Thymus (tissue), 11 donors: ENCODE results near the gene MEIS1. TPM values are rescaled to one million over a fixed set of nuclear protein-coding genes. Genes with fewer than 3 reads are reported as not detected.

Source experiments
- DNase-seq, 9 donors: peaks; one replicate each; pipeline ENCODE4 v3.0.0-alpha.2; 2013; ENCODE audit warnings: low spot score in 9 of 9, low read depth in 6 of 9, missing footprints in 1 of 9
- H3K27ac ChIP-seq, 2 donors: one replicate each; pipeline ENCODE4 v1.5.1; 2013; ENCODE audit warnings: control low read depth in 1 of 2, low read depth in 1 of 2, low read length in 1 of 2, mild to moderate bottlenecking in 1 of 2, moderate library complexity in 1 of 2
- H3K27me3 ChIP-seq, 2 donors: one replicate each; pipeline ENCODE4 v1.5.1; 2013; ENCODE audit warnings: low read length in 1 of 2; ENCODE audit not compliant: control insufficient read depth in 2 of 2, insufficient read depth in 1 of 2
- H3K36me3 ChIP-seq, 2 donors: one replicate each; pipeline ENCODE4 v1.5.1; 2013; ENCODE audit warnings: low read length in 1 of 2, mild to moderate bottlenecking in 1 of 2, moderate library complexity in 1 of 2; ENCODE audit not compliant: control insufficient read depth in 2 of 2, insufficient read depth in 2 of 2
- H3K4me1 ChIP-seq, 2 donors: one replicate each; pipeline ENCODE4 v1.5.1; 2013; ENCODE audit warnings: low read length in 2 of 2; ENCODE audit not compliant: control insufficient read depth in 2 of 2, insufficient read depth in 2 of 2
- H3K4me3 ChIP-seq, 2 donors: one replicate each; pipeline ENCODE4 v1.5.1; 2013; ENCODE audit warnings: low read length in 2 of 2, control low read depth in 1 of 2, mild to moderate bottlenecking in 1 of 2
- H3K9me3 ChIP-seq, 2 donors: one replicate each; pipeline ENCODE4 v1.5.1; 2013; ENCODE audit warnings: low read length in 1 of 2, mild to moderate bottlenecking in 1 of 2; ENCODE audit not compliant: control insufficient read depth in 2 of 2, insufficient read depth in 1 of 2
- WGBS: extraction: QIAGEN DNeasy Blood & Tissue Kit; methylation state at CpG from one replicate; pipeline ENCODE4 v1.1.7; 2013; 5-methylcytosine and 5-hydroxymethylcytosine counted together
- polyA plus RNA-seq: library from polyadenylated mRNA; stranded (reverse); fragments of 200-250 nt; gene quantifications from one replicate; pipeline ENCODE4 v1.2.3, GENCODE V29; 2013
- total RNA-seq: library from RNA; stranded (reverse); fragments of 120-200 nt; gene quantifications from one replicate; pipeline ENCODE4 v1.2.4, GENCODE V29; 2013
- donor health status: healthy.

The MEIS1 gene
- total and polyA plus RNA-seq, 2 donors, result 9.8 to 15.5 TPM

DNA sequence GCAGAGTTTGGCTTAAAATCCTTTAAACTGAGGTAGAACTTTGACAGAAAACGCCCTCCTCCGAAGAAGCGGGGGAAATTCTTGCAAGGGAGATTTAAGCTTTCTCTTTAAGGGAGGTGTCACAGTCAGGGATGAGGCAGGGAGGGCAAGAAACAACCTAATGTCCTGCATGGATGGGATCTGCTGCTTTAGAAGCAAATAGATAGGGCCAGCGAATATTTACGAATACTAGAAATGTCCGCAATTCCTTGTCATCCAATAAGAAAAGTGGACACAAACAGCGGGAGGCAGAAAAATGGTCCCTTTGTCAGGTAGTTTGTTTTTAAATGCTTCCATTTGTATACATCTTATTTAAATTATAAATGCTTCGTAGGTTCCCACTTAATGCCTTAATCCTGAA lies 12.0 kb downstream of the MEIS1 start:
- Histone ChIP-seq H3K9me3 (no peaks in the 10 kb centered on the region), H3K27ac (peak overlapping the region in 1 of 2 donors; percentile 76), H3K36me3 (no peaks in the 10 kb centered on the region), H3K4me1 (no peaks in the 10 kb centered on the region), H3K4me3 (no peak overlapping the region), H3K27me3 (peaks cover 32 to 47% of the 10 kb centered on the region in 2 donors)
- DNase-seq, result no peak
- WGBS, result 83% methylated on average over 8 of the region's 8 CpGs

DNA sequence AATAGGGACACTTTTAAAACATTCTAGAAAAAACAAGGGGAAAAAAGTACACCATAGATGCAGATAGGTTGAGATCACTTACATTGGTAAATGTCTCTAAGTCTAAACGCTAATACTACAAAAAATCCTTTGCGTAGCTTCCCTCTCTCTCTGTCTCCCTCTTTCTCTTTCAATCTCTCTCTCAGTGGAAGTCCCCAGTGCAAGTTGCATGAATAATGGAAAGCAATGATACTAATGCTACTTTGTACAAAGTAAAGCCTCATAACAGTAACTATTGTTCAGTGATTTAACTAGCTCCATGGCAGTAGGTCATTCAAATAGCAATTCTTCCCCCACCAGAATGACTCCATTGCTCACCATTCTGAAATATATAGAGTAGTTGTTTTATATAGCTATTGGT lies 12.8 kb downstream of the MEIS1 start:
- 85% methylated on average over 2 of the region's 2 CpGs for WGBS
- Histone ChIP-seq H3K27ac (no peak overlapping the region), H3K4me3 (no peak overlapping the region), H3K36me3 (no peaks in the 10 kb centered on the region), H3K4me1 (no peaks in the 10 kb centered on the region), H3K27me3 (peaks cover 31 to 42% of the 10 kb centered on the region in 2 donors), H3K9me3 (no peaks in the 10 kb centered on the region)
- no peak for DNase-seq

DNA sequence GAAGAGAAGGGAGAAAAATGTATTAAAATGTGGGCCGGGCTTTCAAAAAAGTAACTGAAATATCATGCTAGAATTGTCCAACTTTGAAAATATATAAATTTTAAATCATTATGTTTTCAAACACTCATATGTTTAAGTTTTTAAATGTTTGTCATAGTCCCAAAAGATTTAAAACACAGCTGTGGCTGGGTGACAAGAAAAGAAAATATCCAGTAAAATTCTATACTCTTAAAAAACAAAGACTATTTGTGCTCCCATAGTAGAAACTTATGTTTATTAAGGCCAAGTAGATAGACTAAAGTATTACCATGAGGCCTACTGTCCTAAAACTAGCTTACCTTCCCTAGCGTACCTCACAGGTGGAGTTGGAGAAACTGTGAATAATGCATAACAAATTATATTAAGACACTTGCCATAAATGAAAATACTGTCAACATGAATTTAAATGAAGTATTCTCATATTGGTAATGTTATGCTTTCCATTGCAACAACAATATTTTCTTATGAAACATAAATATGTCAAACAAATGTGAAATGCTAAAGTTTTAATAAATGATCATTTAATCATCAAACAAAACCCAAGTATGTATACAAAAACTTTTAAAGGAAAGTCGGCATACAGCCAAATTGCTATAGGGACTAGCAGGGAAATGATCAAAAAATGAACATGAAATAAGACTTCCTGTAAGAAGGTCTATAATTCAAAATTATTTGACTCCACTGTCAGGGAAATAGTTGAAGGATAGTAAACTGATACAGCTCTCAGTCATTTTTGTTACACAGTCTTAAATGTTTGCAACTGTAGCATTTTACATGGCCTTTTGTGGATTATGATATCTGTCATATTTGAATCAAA lies 13.4 kb downstream of the MEIS1 start:
- H3K9me3 ChIP-seq, result no peaks in the 10 kb centered on the region

DNA sequence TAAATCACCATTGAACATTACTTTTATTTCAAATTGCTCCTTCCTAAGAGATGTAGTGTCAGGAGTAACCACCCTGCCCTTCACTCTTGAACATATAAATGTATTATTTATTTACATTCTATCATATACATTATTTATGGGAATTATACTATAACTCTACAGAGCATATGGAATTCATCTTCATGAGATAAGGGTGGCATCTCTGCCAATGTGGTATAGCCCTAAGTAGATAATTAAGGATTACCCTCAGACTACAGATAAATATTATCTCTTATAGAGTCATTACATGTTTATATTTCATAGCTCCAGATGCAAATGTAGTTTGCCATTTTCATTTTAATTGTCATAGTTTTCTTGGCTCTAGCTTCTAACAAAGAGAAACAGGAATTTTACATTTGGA lies 17.3 kb downstream of the MEIS1 start:
- no peak overlapping the region for H3K27ac ChIP-seq
- no peaks in the 10 kb centered on the region for H3K4me1 ChIP-seq
- H3K4me3 ChIP-seq, result no peak overlapping the region

More for the DNA sequence above, 13.4 kb downstream of the MEIS1 start:
- no peak for DNase-seq
- no peaks in the 10 kb centered on the region for H3K4me1 ChIP-seq
- H3K36me3 ChIP-seq, result no peaks in the 10 kb centered on the region
- no peak overlapping the region for H3K27ac ChIP-seq
- peaks cover 29 to 36% of the 10 kb centered on the region in 2 donors for H3K27me3 ChIP-seq
- 82% methylated on average over 3 of the region's 3 CpGs for WGBS
- H3K4me3 ChIP-seq, result no peak overlapping the region

DNA sequence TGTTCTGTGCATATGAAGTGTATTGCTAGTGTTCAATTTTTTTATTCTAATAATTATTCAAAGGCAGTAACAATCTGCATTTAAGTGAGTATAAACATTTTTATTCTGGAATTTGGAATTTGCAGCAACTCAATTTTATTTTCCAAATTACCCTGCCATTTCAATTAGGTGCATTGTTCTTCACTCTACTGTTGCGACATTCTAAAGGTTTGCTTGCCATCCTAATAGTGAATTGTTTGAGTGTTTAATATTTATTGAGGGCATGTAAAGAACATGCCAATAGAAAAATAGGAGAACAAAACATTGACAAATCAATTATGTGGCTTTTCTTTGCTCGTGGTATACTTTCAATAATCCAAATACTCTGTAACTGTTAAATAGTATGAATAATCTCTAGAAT lies 18.0 kb downstream of the MEIS1 start:
- Histone ChIP-seq H3K36me3 (no peaks in the 10 kb centered on the region), H3K9me3 (no peaks in the 10 kb centered on the region), H3K27ac (no peak overlapping the region), H3K4me1 (no peaks in the 10 kb centered on the region), H3K4me3 (no peak overlapping the region), H3K27me3 (no peaks in the 10 kb centered on the region)
- DNase-seq, result no peak
- 94% methylated on average over 2 of the region's 2 CpGs for WGBS

More for the DNA sequence above, 17.3 kb downstream of the MEIS1 start:
- H3K27me3 ChIP-seq, result peaks cover 0 to under 1% of the 10 kb centered on the region in 2 donors
- H3K36me3 ChIP-seq, result no peaks in the 10 kb centered on the region
- no peak for DNase-seq
- no peaks in the 10 kb centered on the region for H3K9me3 ChIP-seq

DNA sequence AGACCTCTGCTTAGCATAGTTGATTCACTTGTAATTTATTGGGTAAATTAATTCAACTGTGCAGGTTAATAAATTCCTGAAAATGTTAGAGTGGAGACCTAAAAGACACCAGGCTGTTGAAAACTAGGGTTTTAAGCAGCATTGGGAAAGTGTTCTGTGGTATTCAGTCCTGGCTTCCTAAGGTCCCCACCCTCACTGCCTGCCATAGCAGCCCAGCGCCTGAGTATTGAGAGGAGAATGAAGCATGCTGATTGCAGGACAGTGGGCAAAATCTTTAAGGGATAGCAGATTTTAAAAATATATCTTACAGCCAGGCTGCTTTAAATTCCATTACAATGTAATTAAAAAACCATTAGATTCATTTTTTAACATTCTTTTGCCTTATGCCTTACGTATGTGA lies 20.6 kb downstream of the MEIS1 start:
- no peak overlapping the region for H3K4me3 ChIP-seq
- H3K36me3 ChIP-seq, result no peaks in the 10 kb centered on the region
- no peak for DNase-seq
- H3K9me3 ChIP-seq, result no peaks in the 10 kb centered on the region
- no peaks in the 10 kb centered on the region for H3K4me1 ChIP-seq
- H3K27me3 ChIP-seq, result no peaks in the 10 kb centered on the region
- no peak overlapping the region for H3K27ac ChIP-seq
- 96% methylated on average over 2 of the region's 2 CpGs for WGBS

DNA sequence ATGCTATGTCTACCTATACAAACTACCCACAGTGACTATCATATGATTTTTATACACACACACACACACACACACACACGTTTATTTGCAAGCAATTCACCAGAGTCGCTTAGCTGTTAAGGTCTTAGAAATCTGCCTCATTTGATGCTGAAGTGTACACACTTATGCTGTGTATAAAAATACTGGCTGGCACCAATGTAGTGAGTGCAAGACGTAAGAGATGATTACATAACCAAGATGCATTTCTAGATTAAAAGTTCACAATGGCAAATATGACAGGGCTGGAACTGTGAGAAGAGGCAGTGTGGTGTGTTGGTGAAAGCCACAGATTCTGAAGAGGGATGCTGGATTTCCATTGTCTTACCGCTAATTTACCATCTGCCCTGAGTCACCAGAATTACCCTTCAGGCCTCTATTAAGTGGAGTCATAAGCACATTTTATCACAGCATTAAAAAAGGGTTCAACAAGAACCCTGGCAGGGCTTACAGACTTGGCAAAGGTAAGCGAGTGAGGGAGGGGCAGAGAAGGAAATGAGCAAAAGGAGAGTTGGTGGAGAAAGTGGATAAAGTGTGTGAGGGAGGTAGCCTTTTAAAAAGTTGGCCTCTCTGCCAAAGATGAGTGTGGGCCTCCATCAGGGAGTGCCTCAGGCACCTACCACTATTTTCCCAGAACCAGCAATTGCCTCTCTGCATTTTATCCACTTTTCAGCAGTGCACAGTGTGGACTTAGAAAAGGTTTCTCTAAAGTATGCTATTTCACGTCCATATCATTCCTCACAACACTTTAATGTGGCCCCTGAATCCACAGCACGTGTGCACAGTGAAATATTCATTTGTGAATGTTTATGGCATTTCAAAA lies 21.5 kb downstream of the MEIS1 start:
- H3K27ac ChIP-seq, result no peak overlapping the region
- DNase-seq, result no peak
- no peaks in the 10 kb centered on the region for H3K36me3 ChIP-seq
- H3K4me3 ChIP-seq, result no peak overlapping the region
- WGBS, result 89% methylated on average over 7 of the region's 7 CpGs
- H3K9me3 ChIP-seq, result no peaks in the 10 kb centered on the region
- no peaks in the 10 kb centered on the region for H3K27me3 ChIP-seq
- no peaks in the 10 kb centered on the region for H3K4me1 ChIP-seq

DNA sequence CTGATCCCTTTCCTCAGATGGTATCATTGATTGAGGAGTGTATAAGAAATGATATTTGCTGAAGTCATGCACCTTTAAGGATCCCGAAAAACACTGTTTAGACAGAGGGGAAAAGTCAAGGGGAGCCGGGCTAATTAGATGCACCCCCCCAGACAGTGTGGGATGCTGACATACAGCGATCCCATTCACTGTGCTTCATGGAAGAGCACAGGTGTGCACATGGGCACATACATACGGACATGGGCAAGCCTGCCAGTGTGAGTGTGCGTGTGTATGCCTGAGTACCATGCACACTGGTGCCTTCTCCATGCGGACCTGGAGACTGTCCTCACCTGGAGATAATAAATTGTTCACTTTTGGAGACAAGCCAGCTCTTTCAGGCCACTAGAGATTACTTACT lies 22.6 kb downstream of the MEIS1 start:
- H3K4me1 ChIP-seq, result no peaks in the 10 kb centered on the region
- WGBS, result 88% methylated on average over 6 of the region's 6 CpGs
- no peaks in the 10 kb centered on the region for H3K9me3 ChIP-seq
- no peak for DNase-seq
- no peaks in the 10 kb centered on the region for H3K27me3 ChIP-seq
- H3K27ac ChIP-seq, result no peak overlapping the region
- no peak overlapping the region for H3K4me3 ChIP-seq
- no peaks in the 10 kb centered on the region for H3K36me3 ChIP-seq

DNA sequence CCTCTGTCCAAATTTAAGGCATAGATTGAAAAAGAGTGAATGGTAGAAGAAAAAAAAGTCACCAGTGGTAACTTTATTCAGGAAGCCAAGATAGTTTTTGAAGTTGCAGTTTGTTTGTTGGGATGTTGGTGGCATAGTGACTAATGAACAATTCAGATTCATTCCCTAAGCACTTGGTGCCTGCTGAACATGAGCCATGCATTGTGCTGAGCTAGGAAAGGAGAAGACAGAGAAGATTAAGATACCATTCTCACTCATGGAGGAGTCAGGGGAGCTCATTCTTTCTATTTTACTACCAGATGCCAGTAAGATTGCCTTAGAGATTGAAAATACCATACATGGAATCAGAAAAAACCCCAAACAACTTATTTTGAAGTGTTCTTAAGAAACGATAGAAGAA lies 25.1 kb downstream of the MEIS1 start:
- Histone ChIP-seq H3K27ac (no peak overlapping the region), H3K9me3 (no peaks in the 10 kb centered on the region), H3K4me3 (no peak overlapping the region), H3K4me1 (no peaks in the 10 kb centered on the region), H3K27me3 (no peaks in the 10 kb centered on the region), H3K36me3 (no peaks in the 10 kb centered on the region)
- 94% methylated on average over 1 of the region's 1 CpG for WGBS
- DNase-seq, result no peak
